OCI-LY3 (cell line): ENCODE data around the gene TMEM150B.

Source experiments
- CTCF ChIP-seq: fragments of 200-600, 300-600 bp; sonication (generic); IDR thresholded peaks from 2 replicates; pipeline ENCODE4 v1.5.1; 2014; ENCODE audit warnings: antibody characterized with exemption, low read length, low read depth
- EZH2phosphoT487 ChIP-seq: fragments of 200-600 bp; shearing (Covaris generic); IDR thresholded peaks from 2 replicates; pipeline ENCODE4 v1.6.1; 2018; ENCODE audit warnings: antibody characterized with exemption, mixed run types, low read depth

GRCh38 chr19:55365245-55365644 lies 40.1 kb upstream of the TMEM150B start:
- TF ChIP-seq EZH2phosphoT487 (no peak), CTCF (no peak)
